Raji (cell line): ENCODE measurements around the gene GPATCH2L.

Experiments used
- POLR2A ChIP-seq: IDR thresholded peaks from 2 replicates; pipeline ENCODE4 v1.6.1; 2011; ENCODE audit warnings: low read depth, low read length, control low read depth; ENCODE audit not compliant: insufficient read depth

Gene GPATCH2L

DNA sequence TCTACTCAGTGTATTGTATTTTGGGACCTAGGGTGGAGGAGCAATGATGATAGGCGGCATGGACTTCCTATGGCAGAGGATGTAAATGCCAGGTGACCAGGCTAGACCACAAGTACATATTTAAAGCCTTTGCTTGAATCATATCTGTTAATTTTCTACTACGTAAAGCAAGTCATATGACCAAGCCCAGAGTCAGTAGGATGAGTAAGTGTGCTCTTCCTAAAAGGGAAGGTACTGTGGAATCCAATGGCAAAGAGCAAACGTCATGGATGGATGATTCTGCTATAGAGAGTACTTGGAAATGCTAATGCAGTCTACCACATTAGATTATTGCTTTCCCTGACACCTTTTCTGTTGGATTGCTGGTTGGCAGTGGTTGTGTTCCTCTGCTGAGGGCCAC lies 16.8 kb downstream of the GPATCH2L start:
- TF ChIP-seq POLR2A, result no peak

DNA sequence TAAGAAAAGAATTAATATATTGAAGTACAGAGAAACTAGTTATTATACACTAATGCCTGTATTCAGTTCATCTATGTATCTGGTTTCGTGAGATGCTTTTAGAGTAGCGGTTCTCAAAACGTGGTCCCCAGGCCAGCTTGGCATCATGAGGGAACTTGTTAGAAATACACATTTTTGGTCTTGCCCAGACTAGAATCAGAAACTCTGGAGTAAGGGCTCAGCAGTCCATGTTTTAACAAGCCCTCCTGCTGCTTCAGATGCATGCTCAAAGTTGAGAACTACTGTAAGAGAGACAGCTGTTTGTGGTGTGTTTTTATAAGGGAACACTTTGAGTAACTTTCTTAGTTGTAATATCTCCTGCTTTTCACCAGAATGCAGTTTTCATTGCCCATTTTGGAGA lies 18.1 kb downstream of the GPATCH2L start:
- TF ChIP-seq POLR2A, result no peak

- TF ChIP-seq POLR2A, result no peak
Measured at GRCh38 chr14:76174982-76175381, 23.3 kb downstream of the GPATCH2L start.

DNA sequence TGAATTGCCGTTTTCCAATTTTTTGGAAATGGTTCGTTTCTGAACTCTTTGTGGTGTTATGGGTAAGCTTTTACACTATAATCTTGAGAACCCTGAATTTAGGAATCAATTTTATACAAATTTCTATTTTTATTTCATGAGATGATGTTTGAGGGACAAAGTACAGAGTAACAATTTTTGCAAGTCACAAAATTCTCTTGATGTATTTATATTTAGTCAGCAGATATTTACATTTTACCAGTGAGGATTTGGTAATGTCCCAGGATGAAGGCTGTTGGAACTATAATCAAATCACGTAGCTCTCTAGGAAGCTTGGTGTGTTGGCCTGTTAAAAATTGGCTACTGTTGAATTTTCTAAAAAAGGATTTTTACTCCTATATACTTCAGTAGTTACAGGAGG lies 24.2 kb downstream of the GPATCH2L start:
- no peak for TF ChIP-seq POLR2A

DNA sequence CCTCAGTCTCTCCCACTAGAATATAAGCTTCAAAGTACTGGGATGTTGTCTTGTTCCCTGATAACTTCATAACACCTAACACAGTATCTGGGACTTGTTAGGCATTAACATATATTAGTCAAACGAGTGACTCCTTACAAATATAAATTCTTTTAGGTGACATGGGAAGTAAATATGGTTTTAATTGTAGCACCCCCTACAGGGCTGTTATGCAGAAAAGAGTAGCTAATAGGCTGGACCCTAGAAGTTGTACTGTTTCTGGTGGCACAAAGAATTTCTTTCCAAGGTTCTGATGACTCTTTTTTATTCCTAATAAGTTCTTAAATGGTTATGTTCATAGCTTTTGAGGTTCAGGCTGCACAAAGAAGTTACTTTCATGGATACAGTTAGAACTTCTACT lies 29.8 kb downstream of the GPATCH2L start:
- TF ChIP-seq POLR2A, result no peak

DNA sequence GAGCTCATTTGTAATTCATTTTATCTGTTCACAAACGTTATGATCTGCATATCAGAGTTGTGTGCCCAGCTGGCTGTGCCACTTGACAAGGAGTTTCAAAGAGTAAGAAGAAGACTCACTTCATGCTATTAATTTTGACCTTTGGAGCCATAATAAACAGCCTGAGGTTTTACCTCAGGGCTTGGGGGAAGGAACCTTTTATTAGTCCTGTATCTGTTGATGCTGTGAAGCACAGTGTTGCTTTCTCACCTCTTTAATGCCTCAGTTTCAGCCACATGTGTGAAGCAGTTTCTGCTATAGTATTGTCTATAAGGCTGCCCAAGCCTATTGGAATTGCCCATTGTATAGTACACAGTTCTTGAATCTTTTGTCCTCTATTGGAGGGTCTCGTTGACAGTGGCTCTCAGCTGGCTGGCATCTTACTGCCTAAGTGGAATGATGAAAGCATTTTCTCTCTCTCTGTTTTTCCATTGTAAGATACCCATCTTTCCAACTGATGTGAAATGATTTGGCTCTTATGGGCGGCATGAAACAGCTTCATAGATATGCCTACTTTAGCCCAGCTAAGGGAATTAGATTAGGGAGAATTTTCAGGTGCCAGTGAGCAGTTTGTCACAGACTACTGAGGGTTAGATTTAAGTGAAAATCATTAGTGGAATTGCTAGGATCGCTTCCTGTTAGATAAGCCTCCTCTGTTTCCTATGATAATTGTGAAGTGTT lies 34.7 kb downstream of the GPATCH2L start:
- no peak for TF ChIP-seq POLR2A

GRCh38 chr14:76191297-76191696 lies 39.6 kb downstream of the GPATCH2L start:
- no peak for TF ChIP-seq POLR2A

- TF ChIP-seq POLR2A, result no peak
Measured at GRCh38 chr14:76193696-76194095, 42.0 kb downstream of the GPATCH2L start.

DNA sequence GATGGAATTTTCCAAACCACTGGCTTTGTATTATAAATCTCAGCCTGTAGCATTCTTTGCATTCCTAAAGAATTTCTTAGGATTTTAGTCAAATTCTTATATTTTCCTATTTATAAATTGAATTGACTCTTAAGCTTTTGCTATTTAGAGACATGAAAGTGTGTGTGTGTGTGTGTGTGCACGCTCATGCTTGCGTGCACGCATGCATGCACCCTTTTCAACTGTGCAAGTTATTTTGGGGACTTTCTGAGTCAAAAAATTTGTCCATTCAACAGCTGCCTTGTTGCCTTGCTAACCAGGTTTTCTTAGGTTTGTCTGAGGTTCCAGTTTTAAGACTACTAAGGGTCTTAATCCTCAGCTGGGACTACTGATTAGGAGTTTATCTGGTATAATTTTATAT lies 42.6 kb downstream of the GPATCH2L start:
- TF ChIP-seq POLR2A, result no peak

DNA sequence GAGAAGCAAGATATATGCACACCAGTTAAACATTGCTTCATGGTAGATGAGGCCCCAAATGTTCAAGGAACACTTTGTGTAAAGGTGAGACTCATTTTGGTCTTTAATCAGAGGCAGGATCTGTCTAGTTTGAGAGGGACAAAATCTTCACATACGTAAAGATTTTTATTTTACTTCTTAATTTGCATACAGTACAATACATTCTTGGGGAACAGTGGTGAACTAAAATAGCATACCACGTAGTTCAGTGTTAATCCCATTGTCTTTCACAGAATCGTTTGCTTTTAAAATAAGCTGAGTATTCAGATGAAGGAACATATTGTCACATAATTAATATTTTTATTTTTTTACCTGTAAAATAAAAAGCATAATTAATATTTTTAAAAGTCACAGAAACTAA lies 43.3 kb downstream of the GPATCH2L start:
- TF ChIP-seq POLR2A, result no peak

- TF ChIP-seq POLR2A, result no peak
Measured at GRCh38 chr14:76196980-76197695, 45.4 kb downstream of the GPATCH2L start.

DNA sequence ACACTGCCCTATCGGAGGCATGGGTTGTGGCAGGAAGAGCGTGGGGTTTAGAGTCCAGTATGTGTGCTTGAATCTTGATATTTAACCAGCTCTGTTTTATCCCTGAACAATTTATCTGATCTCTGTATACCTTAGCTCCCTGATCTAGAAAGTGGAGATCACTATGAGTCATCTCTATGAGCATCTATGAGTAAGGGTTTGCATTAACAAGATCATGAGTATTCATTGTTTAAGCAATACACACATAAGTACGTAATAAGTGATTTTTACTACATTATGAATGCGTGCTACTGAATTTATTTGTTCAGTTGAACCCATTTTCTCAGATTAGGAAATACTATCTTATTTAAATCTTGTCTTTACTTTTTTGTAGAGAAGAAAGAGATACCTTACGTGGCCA lies 49.4 kb downstream of the GPATCH2L start:
- no peak for TF ChIP-seq POLR2A

GRCh38 chr14:76203086-76204001 lies 51.6 kb downstream of the GPATCH2L start:
- no peak for TF ChIP-seq POLR2A

- TF ChIP-seq POLR2A, result no peak
Measured at GRCh38 chr14:76204461-76205230, 52.9 kb downstream of the GPATCH2L start.

GRCh38 chr14:76205708-76206107 lies 54.0 kb downstream of the GPATCH2L start:
- no peak for TF ChIP-seq POLR2A
